H9 (cell line): Measurements from ENCODE around the gene CHCHD3. TPM values are rescaled to one million over a fixed set of nuclear protein-coding genes. Genes with fewer than 3 reads are reported as not detected.

Experiments
- DNase-seq: peaks from one replicate; pipeline ENCODE4 v3.0.0-alpha.2; 2017
- H2AFZ ChIP-seq: one replicate; pipeline ENCODE4 v1.6.1; 2013; ENCODE audit warnings: mild to moderate bottlenecking, low read length, control low read depth, moderate library complexity
- H2AK5ac ChIP-seq: 2 replicates; pipeline ENCODE4 v1.6.1; 2013; ENCODE audit warnings: low read length, control low read depth, mixed read lengths; ENCODE audit not compliant: insufficient read length
- H2BK120ac ChIP-seq: one replicate; pipeline ENCODE4 v1.6.1; 2013; ENCODE audit warnings: low read depth, mild to moderate bottlenecking, low read length, control low read depth, inconsistent platforms; ENCODE audit not compliant: poor library complexity, severe bottlenecking
- H2BK12ac ChIP-seq: 2 replicates; pipeline ENCODE4 v1.6.1; 2013; ENCODE audit warnings: low read length, control low read depth, mixed read lengths, low read depth; ENCODE audit not compliant: insufficient read length
- H2BK15ac ChIP-seq: 2 replicates; pipeline ENCODE4 v1.6.1; 2013; ENCODE audit warnings: low read depth, low read length, control low read depth
- H2BK20ac ChIP-seq: one replicate; pipeline ENCODE4 v1.6.1; 2013; ENCODE audit warnings: low read depth, mild to moderate bottlenecking, low read length, control low read depth, inconsistent platforms; ENCODE audit not compliant: poor library complexity, severe bottlenecking
- H2BK5ac ChIP-seq: 2 replicates; pipeline ENCODE4 v1.6.1; 2013; ENCODE audit warnings: low read length, control low read depth, mixed read lengths; ENCODE audit not compliant: insufficient read length
- H3K14ac ChIP-seq: 2 replicates; pipeline ENCODE4 v1.6.1; 2013; ENCODE audit warnings: low read length, control low read depth; ENCODE audit not compliant: insufficient read depth
- H3K18ac ChIP-seq: 2 replicates; pipeline ENCODE4 v1.6.1; 2013; ENCODE audit warnings: low read depth, mild to moderate bottlenecking, mixed read lengths, low read length, control low read depth; ENCODE audit not compliant: insufficient read length
- H3K23ac ChIP-seq: 2 replicates; pipeline ENCODE4 v1.6.1; 2013; ENCODE audit warnings: low read length, control low read depth, mixed read lengths, low read depth; ENCODE audit not compliant: insufficient read length
- H3K23me2 ChIP-seq: 2 replicates; pipeline ENCODE4 v1.6.1; 2013; ENCODE audit warnings: low read depth, mild to moderate bottlenecking, mixed read lengths, low read length, control low read depth; ENCODE audit not compliant: insufficient read length, poor library complexity, severe bottlenecking
- H3K27ac ChIP-seq: 2 replicates; pipeline ENCODE4 v1.5.1; 2013; ENCODE audit warnings: low read length, control low read depth, mixed read lengths, low read depth; ENCODE audit not compliant: insufficient read length
- H3K27me3 ChIP-seq: 2 replicates; pipeline ENCODE4 v1.6.1; 2013; ENCODE audit warnings: low read length, control low read depth, inconsistent platforms; ENCODE audit not compliant: insufficient read depth
- H3K4ac ChIP-seq: 2 replicates; pipeline ENCODE4 v1.6.1; 2013; ENCODE audit warnings: low read depth, mild to moderate bottlenecking, control low read depth, inconsistent platforms, low read length, moderate library complexity
- H3K4me1 ChIP-seq: 2 replicates; pipeline ENCODE4 v1.6.1; 2013; ENCODE audit warnings: low read length, control low read depth, inconsistent platforms; ENCODE audit not compliant: insufficient read depth
- H3K4me2 ChIP-seq: 2 replicates; pipeline ENCODE4 v1.6.1; 2013; ENCODE audit warnings: low read length, control low read depth, mixed read lengths; ENCODE audit not compliant: insufficient read length, insufficient read depth
- H3K56ac ChIP-seq: 2 replicates; pipeline ENCODE4 v1.6.1; 2013; ENCODE audit warnings: low read depth, mild to moderate bottlenecking, mixed read lengths, low read length, control low read depth; ENCODE audit not compliant: insufficient read length
- H3K79me1 ChIP-seq: 2 replicates; pipeline ENCODE4 v1.6.1; 2013; ENCODE audit warnings: low read depth, mild to moderate bottlenecking, moderate library complexity, low read length, control low read depth, inconsistent platforms; ENCODE audit not compliant: insufficient read depth, poor library complexity, severe bottlenecking
- H3K79me2 ChIP-seq: 2 replicates; pipeline ENCODE4 v1.6.1; 2013; ENCODE audit warnings: low read length, control low read depth, inconsistent platforms; ENCODE audit not compliant: insufficient read depth
- H3K9ac ChIP-seq: 2 replicates; pipeline ENCODE4 v1.6.1; 2013; ENCODE audit warnings: low read length, control low read depth, mixed read lengths; ENCODE audit not compliant: insufficient read length; ENCODE audit errors: extremely low read depth
- H3K9me3 ChIP-seq: one replicate; pipeline ENCODE4 v1.6.1; 2013; ENCODE audit warnings: low read depth, low read length, inconsistent platforms; ENCODE audit not compliant: control insufficient read depth
- H3T11ph ChIP-seq: one replicate; pipeline ENCODE4 v1.6.1; 2013; ENCODE audit warnings: mild to moderate bottlenecking, low read length, control low read depth, inconsistent platforms
- H4K20me1 ChIP-seq: one replicate; pipeline ENCODE4 v1.6.1; 2013; ENCODE audit not compliant: control insufficient read depth, insufficient read length, insufficient read depth
- H4K5ac ChIP-seq: 2 replicates; pipeline ENCODE4 v1.6.1; 2013; ENCODE audit warnings: low read depth, mild to moderate bottlenecking, mixed read lengths, low read length, control low read depth; ENCODE audit not compliant: insufficient read length
- H4K8ac ChIP-seq: replicated peaks from 2 replicates; pipeline ENCODE4 v1.6.1; 2013; ENCODE audit warnings: low read length, control low read depth, mixed read lengths, low read depth; ENCODE audit not compliant: insufficient read length
- H4K91ac ChIP-seq: 2 replicates; pipeline ENCODE4 v1.6.1; 2013; ENCODE audit warnings: low read depth, mild to moderate bottlenecking, moderate library complexity, mixed read lengths, low read length, control low read depth; ENCODE audit not compliant: insufficient read length
- H3K27ac Mint-ChIP-seq, 3 experiments: 2 replicates in 2 of 3; 3 replicates in 1 of 3; pipeline ENCODE4 v1.8.0; 2020 to 2021; ENCODE audit warnings: mixed read lengths in 3 of 3, mild to moderate bottlenecking in 1 of 3, moderate library complexity in 1 of 3
- H3K27me3 Mint-ChIP-seq: 2 replicates; pipeline ENCODE4 v1.8.0; 2021; ENCODE audit warnings: low read depth, mild to moderate bottlenecking, moderate library complexity, mixed read lengths
- H3K36me3 Mint-ChIP-seq, 3 experiments: 2 replicates in 2 of 3; 3 replicates in 1 of 3; pipeline ENCODE4 v1.8.0; 2020 to 2021; ENCODE audit warnings: low read depth in 3 of 3, mixed read lengths in 3 of 3; ENCODE audit not compliant: insufficient read depth in 1 of 3
- H3K4me1 Mint-ChIP-seq, 2 experiments: 2 replicates each; pipeline ENCODE4 v1.8.0; 2020; ENCODE audit warnings: mixed read lengths in 2 of 2
- H3K4me3 Mint-ChIP-seq, 2 experiments: 2 replicates in 1 of 2; 3 replicates in 1 of 2; pipeline ENCODE4 v1.8.0; 2020 to 2021; ENCODE audit warnings: mild to moderate bottlenecking in 2 of 2, mixed read lengths in 2 of 2, moderate library complexity in 1 of 2
- H3K9me3 Mint-ChIP-seq, 2 experiments: 2 replicates in 1 of 2; 3 replicates in 1 of 2; pipeline ENCODE4 v1.8.0; 2020; ENCODE audit warnings: mild to moderate bottlenecking in 2 of 2, mixed read lengths in 2 of 2, moderate library complexity in 1 of 2
- CTCF ChIP-seq: fragments of 200-600 bp; sonication (generic); conservative IDR thresholded peaks from 3 replicates; pipeline ENCODE4 v1.8.0; 2021; ENCODE audit warnings: antibody characterized with exemption, mild to moderate bottlenecking
- WGBS: extraction: QIAGEN DNeasy Blood & Tissue Kit; methylation state at CpG from one replicate; pipeline ENCODE4 v1.1.7; 2013; ENCODE audit warnings: missing lambda C conversion rate, low lambda C conversion rate, mixed read lengths; ENCODE audit not compliant: insufficient read length; ENCODE audit errors: extremely low coverage; 5-methylcytosine and 5-hydroxymethylcytosine counted together
- total RNA-seq: library from RNA; stranded (reverse); gene quantifications from 2 replicates; pipeline ENCODE4 v1.2.1, GENCODE V29; 2021

The CHCHD3 gene
- total RNA-seq, 1 experiment from 2014 or later = 104 TPM

GRCh38 chr7:133126422-133126821 is 44.5 kb upstream of the CHCHD3 start:
- Histone ChIP-seq H3K9ac (no peak overlapping the region), H4K5ac (no peak overlapping the region), H2BK20ac (no peak overlapping the region), H4K91ac (no peak overlapping the region), H2AFZ (no peak overlapping the region), H2BK5ac (no peak overlapping the region), H3K27me3 (no peaks in the 10 kb centered on the region), H3K79me2 (no peaks in the 10 kb centered on the region), H3K4ac (no peak overlapping the region), H3K27ac (no peak overlapping the region), H3K18ac (no peak overlapping the region), H4K20me1 (no peaks in the 10 kb centered on the region), H3K23ac (no peak overlapping the region), H2BK12ac (no peak overlapping the region), H4K8ac (no peak overlapping the region), H3K79me1 (no peaks in the 10 kb centered on the region), H3K56ac (no peak overlapping the region), H2BK15ac (no peak overlapping the region), H3K4me2 (no peak overlapping the region), H2AK5ac (no peak overlapping the region), H3K9me3 (no peaks in the 10 kb centered on the region), H3K23me2 (no peaks in the 10 kb centered on the region), H2BK120ac (no peak overlapping the region), H3K14ac (no peak overlapping the region), H3T11ph (no peak overlapping the region), H3K4me1 (no peaks in the 10 kb centered on the region; the same call in 1 of the 2 replicates)
- H3K9me3 Mint-ChIP-seq = peaks cover 0 to 3% of the 10 kb centered on the region in 2 experiments; a peak in 2 of 5 replicates
- H3K36me3 Mint-ChIP-seq = peaks cover 0 to 3% (median 0%) of the 10 kb centered on the region in 3 experiments; a peak in 1 of 7 replicates
- H3K27ac Mint-ChIP-seq = no peak overlapping the region
- no peak for DNase-seq
- H3K27me3 Mint-ChIP-seq = no peaks in the 10 kb centered on the region
- no CpG with 5 or more reads among the region's 2 CpGs for WGBS
- TF ChIP-seq CTCF = no peak
- H3K4me1 Mint-ChIP-seq = peaks cover 4 to 5% of the 10 kb centered on the region in 2 experiments
- H3K4me3 Mint-ChIP-seq = no peak overlapping the region
